PC-3 (cell line): Measurements from ENCODE around the gene ADAMTSL1.

Experiments used
- CTCF ChIP-seq: fragments of 300-600 bp; sonication (generic); conservative IDR thresholded peaks from 2 replicates; pipeline ENCODE4 v1.5.1; 2017; ENCODE audit warnings: antibody characterized with exemption, low read depth, mild to moderate bottlenecking, low read length
- EZH2 ChIP-seq: fragments of 300-600 bp; sonication (generic); IDR thresholded peaks from one replicate; pipeline ENCODE4 v1.6.1; 2017; ENCODE audit warnings: antibody characterized with exemption, mild to moderate bottlenecking, low read length; ENCODE audit not compliant: unreplicated experiment

GRCh38 chr9:18682907-18683306, 209.0 kb downstream of the ADAMTSL1 start:
- TF ChIP-seq CTCF (no peak), EZH2 (no peak)
